Neural cell (in vitro differentiated cells): Measurements from ENCODE around the gene RFX2. TPM values are rescaled to one million over a fixed set of nuclear protein-coding genes. Genes with fewer than 3 reads are reported as not detected.

Experiments
- H2AFZ ChIP-seq: fragments of 200-600, 300-800 bp; sonication (generic), shearing (Covaris generic); 2 replicates; pipeline ENCODE4 v1.6.0; 2014; ENCODE audit warnings: low read depth, mild to moderate bottlenecking, antibody characterized with exemption, low read length, moderate library complexity
- H3F3A ChIP-seq: fragments of 200-600 bp; shearing (Covaris generic); 2 replicates; pipeline ENCODE4 v1.6.1; 2016; ENCODE audit warnings: mild to moderate bottlenecking, moderate library complexity, mixed read lengths, antibody characterized with exemption, low read length; ENCODE audit not compliant: insufficient read depth, poor library complexity, severe bottlenecking
- H3K27ac ChIP-seq: fragments of 200-600, 300-800 bp; sonication (generic), shearing (Covaris generic); 2 replicates; pipeline ENCODE4 v1.5.1; 2014; ENCODE audit warnings: mild to moderate bottlenecking, low read length, moderate library complexity
- H3K27me3 ChIP-seq: fragments of 300-800, 200-600 bp; sonication (generic), shearing (Covaris generic); 2 replicates; pipeline ENCODE4 v1.6.0; 2014; ENCODE audit warnings: mild to moderate bottlenecking, low read depth, low read length, moderate library complexity; ENCODE audit not compliant: insufficient read depth
- H3K36me3 ChIP-seq: fragments of 300-800, 200-600 bp; sonication (generic), shearing (Covaris generic); 2 replicates; pipeline ENCODE4 v1.5.1; 2014; ENCODE audit warnings: mild to moderate bottlenecking, antibody characterized with exemption, low read length, moderate library complexity; ENCODE audit not compliant: insufficient read depth
- H3K4me2 ChIP-seq: fragments of 300-800, 200-600 bp; sonication (generic), shearing (Covaris generic); 2 replicates; pipeline ENCODE4 v1.6.0; 2014; ENCODE audit warnings: mild to moderate bottlenecking, low read length
- H3K4me3 ChIP-seq: fragments of 300-800, 200-600 bp; sonication (generic), shearing (Covaris generic); 2 replicates; pipeline ENCODE4 v1.5.1; 2014; ENCODE audit warnings: mild to moderate bottlenecking, low read length, moderate library complexity
- H3K79me2 ChIP-seq: fragments of 200-600 bp; shearing (Covaris generic); replicated peaks from 2 replicates; pipeline ENCODE4 v1.6.0; 2014; ENCODE audit warnings: mild to moderate bottlenecking, low read length, moderate library complexity; ENCODE audit not compliant: insufficient read depth
- H3K9ac ChIP-seq: fragments of 300-800, 200-600 bp; sonication (generic), shearing (Covaris generic); 2 replicates; pipeline ENCODE4 v1.6.1; 2016; ENCODE audit warnings: mild to moderate bottlenecking, low read length, mixed read lengths
- H3K9me2 ChIP-seq: fragments of 200-600 bp; shearing (Covaris generic); 2 replicates; pipeline ENCODE4 v1.6.1; 2016; ENCODE audit warnings: mild to moderate bottlenecking, low read length, mixed read lengths; ENCODE audit not compliant: insufficient read depth
- H3K9me3 ChIP-seq: fragments of 200-600, 300-800 bp; sonication (generic), shearing (Covaris generic); 2 replicates; pipeline ENCODE4 v1.6.1; 2016; ENCODE audit warnings: mild to moderate bottlenecking, mixed run types, low read length, moderate library complexity, mixed read lengths
- H4K20me1 ChIP-seq: fragments of 200-600 bp; shearing (Covaris generic); 2 replicates; pipeline ENCODE4 v1.6.1; 2016; ENCODE audit warnings: mild to moderate bottlenecking, mixed run types; ENCODE audit not compliant: insufficient read depth
- CTCF ChIP-seq: fragments of 450-650 bp; IDR thresholded peaks from 2 replicates; pipeline ENCODE4 v1.5.1; 2014; ENCODE audit warnings: antibody characterized with exemption, mild to moderate bottlenecking, moderate library complexity; ENCODE audit not compliant: poor library complexity, severe bottlenecking
- EP300 ChIP-seq: fragments of 450-650 bp; conservative IDR thresholded peaks from 2 replicates; pipeline ENCODE4 v1.6.1; 2014; ENCODE audit warnings: antibody characterized with exemption, mild to moderate bottlenecking, moderate library complexity; ENCODE audit not compliant: poor library complexity, severe bottlenecking
- EZH2 ChIP-seq: fragments of 200-600, 300-800 bp; shearing (Covaris generic), sonication (generic); IDR thresholded peaks from 2 replicates; pipeline ENCODE4 v1.6.1; 2014; ENCODE audit warnings: antibody characterized with exemption, low read length, borderline replicate concordance, mild to moderate bottlenecking; ENCODE audit not compliant: insufficient read depth, poor library complexity, severe bottlenecking
- MXI1 ChIP-seq: fragments of 450-650 bp; conservative IDR thresholded peaks from 2 replicates; pipeline ENCODE4 v1.6.1; 2014; ENCODE audit warnings: antibody characterized with exemption, mild to moderate bottlenecking; ENCODE audit not compliant: poor library complexity, severe bottlenecking
- POLR2AphosphoS5 ChIP-seq: IDR thresholded peaks from 2 replicates; pipeline ENCODE4 v1.6.1; 2012
- RAD21 ChIP-seq: fragments of 450-650 bp; conservative IDR thresholded peaks from 2 replicates; pipeline ENCODE4 v1.6.1; 2014; ENCODE audit warnings: antibody characterized with exemption, mild to moderate bottlenecking, moderate library complexity
- REST ChIP-seq: IDR thresholded peaks from 2 replicates; pipeline ENCODE4 v1.6.1; 2012; ENCODE audit warnings: borderline replicate concordance
- SMC3 ChIP-seq: fragments of 450-650 bp; conservative IDR thresholded peaks from 2 replicates; pipeline ENCODE4 v1.6.1; 2014; ENCODE audit warnings: antibody characterized with exemption, mild to moderate bottlenecking, moderate library complexity; ENCODE audit not compliant: poor library complexity
- TAF1 ChIP-seq: IDR thresholded peaks from 2 replicates; pipeline ENCODE4 v1.6.1; 2012; ENCODE audit warnings: low read depth
- polyA plus RNA-seq: library from polyadenylated mRNA; depleted of rRNA; stranded (reverse); fragments of >200 nt; gene quantifications from 2 replicates; pipeline ENCODE4 v1.2.3, GENCODE V29; 2014

Gene RFX2
- polyA plus RNA-seq, 1 donor from 2014 or later = 0.69 TPM

- Histone ChIP-seq H3F3A (no peaks in the 10 kb centered on the region), H3K9me3 (no peaks in the 10 kb centered on the region), H3K9me2 (no peaks in the 10 kb centered on the region), H3K9ac (no peak overlapping the region), H3K4me2 (no peak overlapping the region), H3K79me2 (no peaks in the 10 kb centered on the region), H2AFZ (no peak overlapping the region), H3K4me3 (no peak overlapping the region), H4K20me1 (no peaks in the 10 kb centered on the region), H3K36me3 (no peaks in the 10 kb centered on the region), H3K27me3 (no peaks in the 10 kb centered on the region), H3K27ac (no peak overlapping the region)
- TF ChIP-seq MXI1 (no peak), REST (no peak), SMC3 (no peak), EZH2 (no peak), EP300 (no peak), CTCF (no peak), TAF1 (no peak), POLR2AphosphoS5 (no peak), RAD21 (no peak)
Measured at GRCh38 chr19:6115992-6116391, 5.7 kb upstream of the RFX2 start.

GRCh38 chr19:6113616-6114188, 3.4 kb upstream of the RFX2 start:
- H3K4me2 ChIP-seq = no peak overlapping the region
- no peak overlapping the region for H3K9ac ChIP-seq
- no peak overlapping the region for H3K4me3 ChIP-seq
- H3K9me3 ChIP-seq = no peaks in the 10 kb centered on the region
- no peak overlapping the region for H2AFZ ChIP-seq
- H3K36me3 ChIP-seq = no peaks in the 10 kb centered on the region
- no peaks in the 10 kb centered on the region for H3K9me2 ChIP-seq
- H3K27me3 ChIP-seq = peaks cover 13% of the 10 kb centered on the region
- H4K20me1 ChIP-seq = no peaks in the 10 kb centered on the region
- no peak for TF ChIP-seq SMC3
- TF ChIP-seq EP300 = no peak
- TF ChIP-seq MXI1 = no peak
- TF ChIP-seq TAF1 = no peak
- TF ChIP-seq REST = no peak
- no peak for TF ChIP-seq EZH2
- no peak for TF ChIP-seq CTCF
- TF ChIP-seq RAD21 = no peak
- TF ChIP-seq POLR2AphosphoS5 = no peak
- H3F3A ChIP-seq = no peaks in the 10 kb centered on the region
- no peak overlapping the region for H3K27ac ChIP-seq
- H3K79me2 ChIP-seq = no peaks in the 10 kb centered on the region
